Right kidney (tissue), 1 donor: ENCODE measurements around the gene RTN4RL1.

Source experiments
- DNase-seq: peaks from one replicate; pipeline ENCODE4 v3.0.0-alpha.2; 2016

Gene RTN4RL1

GRCh38 chr17:1948517-1948825 is 76.7 kb downstream of the RTN4RL1 start:
- no peak for DNase-seq

- no peak for DNase-seq
Observed at GRCh38 chr17:1947743-1948516, 77.2 kb downstream of the RTN4RL1 start.

- DNase-seq: no peak
Observed at GRCh38 chr17:1947229-1947742, 77.8 kb downstream of the RTN4RL1 start.

GRCh38 chr17:1946021-1946932 is 78.9 kb downstream of the RTN4RL1 start:
- DNase-seq: no peak

- DNase-seq: no peak
Observed at GRCh38 chr17:1945621-1946020, 79.5 kb downstream of the RTN4RL1 start.

- no peak for DNase-seq
Observed at GRCh38 chr17:1943436-1943831, 81.7 kb downstream of the RTN4RL1 start.

- DNase-seq: no peak
Observed at GRCh38 chr17:1942666-1943435, 82.3 kb downstream of the RTN4RL1 start.

GRCh38 chr17:1942066-1942365 is 83.1 kb downstream of the RTN4RL1 start:
- no peak for DNase-seq

GRCh38 chr17:1941272-1942065 is 83.7 kb downstream of the RTN4RL1 start:
- peak; percentile 42 for DNase-seq

- no peak for DNase-seq
Observed at GRCh38 chr17:1940810-1941185, 84.3 kb downstream of the RTN4RL1 start.

- DNase-seq: peak; percentile 72
Observed at GRCh38 chr17:1939981-1940809, 84.9 kb downstream of the RTN4RL1 start.

- no peak for DNase-seq
Observed at GRCh38 chr17:1937461-1937860, 87.7 kb downstream of the RTN4RL1 start.

GRCh38 chr17:1936766-1937165 is 88.4 kb downstream of the RTN4RL1 start:
- no peak for DNase-seq

- no peak for DNase-seq
Observed at GRCh38 chr17:1934901-1935300, 90.2 kb downstream of the RTN4RL1 start.

GRCh38 chr17:1933875-1934715 is 91.0 kb downstream of the RTN4RL1 start:
- no peak for DNase-seq

- peak; percentile 51 for DNase-seq
Observed at GRCh38 chr17:1931844-1932579, 93.1 kb downstream of the RTN4RL1 start.

GRCh38 chr17:1930337-1930645 is 94.8 kb downstream of the RTN4RL1 start:
- DNase-seq: no peak

GRCh38 chr17:1928976-1929375 is 96.2 kb downstream of the RTN4RL1 start:
- no peak for DNase-seq

GRCh38 chr17:1920948-1921351 is 104.2 kb downstream of the RTN4RL1 start:
- no peak for DNase-seq

GRCh38 chr17:1919201-1919600 is 105.9 kb downstream of the RTN4RL1 start:
- DNase-seq: peak; percentile 23
